Measurements from ENCODE around the gene ASS1. TPM values are rescaled to one million over a fixed set of nuclear protein-coding genes. Genes with fewer than 3 reads are reported as not detected.

ASS1 gene
- total and polyA plus RNA-seq, 2 of the 13 experiments (the other 11 are each of a cell fraction or from before 2014, with no cell fraction given) = 77.6 to 122 TPM

DNA sequence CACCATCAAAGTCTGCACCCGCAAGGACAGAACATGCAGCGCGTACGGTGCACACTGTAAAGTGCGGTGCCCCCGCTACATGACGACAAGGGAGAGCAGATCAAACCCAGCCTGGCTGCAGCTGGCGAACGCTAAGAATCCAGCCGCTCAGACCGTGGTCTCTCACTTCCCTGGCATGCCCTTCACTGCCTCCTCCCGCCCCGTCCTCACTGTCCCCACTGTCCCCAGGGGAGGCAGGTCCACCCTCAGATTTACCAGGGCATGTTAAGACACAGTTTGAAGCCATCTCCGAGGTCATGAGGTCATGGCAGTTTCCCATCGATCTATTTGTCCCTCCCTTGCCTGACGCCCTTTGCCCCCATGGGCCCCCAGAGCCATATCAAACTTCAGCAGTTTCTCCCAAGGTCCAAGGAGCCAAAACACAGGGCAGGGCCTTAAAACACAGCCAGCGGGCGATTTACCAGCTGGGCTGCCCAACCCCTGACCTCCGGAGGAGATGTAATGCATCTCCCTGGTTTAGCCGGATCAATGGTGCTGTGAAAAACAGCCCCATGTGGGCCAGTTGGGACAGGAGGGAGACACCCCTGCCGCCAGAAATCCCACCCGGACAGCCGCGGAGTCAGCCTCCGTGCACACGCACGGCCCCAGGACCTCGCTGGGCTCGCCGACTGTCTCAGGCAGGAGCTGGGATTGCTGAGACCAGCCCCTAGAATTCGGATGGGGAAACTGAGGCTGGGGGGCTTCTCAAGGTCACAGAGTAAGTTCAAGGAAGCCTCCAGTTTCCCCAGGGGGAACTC, 82.3 kb downstream of the ASS1 start:
- ChIA-PET POLR2A (interaction anchor here (0.6 to 7.3 kb wide), 7 partner anchors 9 to 69 kb away, joined by 3 to 86 read pairs (median 5); partner anchors contain the start of gene FUBP3), CTCF (ENCODE audit: low intra/inter-chr PET ratio, low total read pairs) (no interaction called here)
- Histone ChIP-seq H3K27ac (ENCODE audit: extremely low read length, insufficient read depth, low read length) (peak overlapping the region; percentile 64), H3K27me3 (ENCODE audit: control insufficient read depth in 1 of 2, insufficient read depth in 2 of 2, low read length in 2 of 2) (no peaks in the 10 kb centered on the region; a peak in 1 of 5 replicates), H3K79me2 (ENCODE audit: insufficient read depth, low read length) (no peaks in the 10 kb centered on the region), H3K4me1 (ENCODE audit: insufficient read depth, low read length) (peaks cover 85% of the 10 kb centered on the region), H4K20me1 (ENCODE audit: insufficient read depth, low read length) (no peaks in the 10 kb centered on the region), H2AFZ (ENCODE audit: low read length) (no peak overlapping the region), H3K9ac (ENCODE audit: insufficient read depth, low read depth, low read length) (0 out of 2 replicates have a peak overlapping the region, but pooled peaks have one; percentile 3), H3K4me3 (replicated peaks in 1 of 3; ENCODE audit: insufficient read depth in 1 of 3, low read depth in 2 of 3, low read length in 3 of 3) (peak overlapping the region in 2 of 3 experiments; percentile 39 to 58; a peak in 4 of 6 replicates), H3K9me3 (ENCODE audit: low read length) (no peaks in the 10 kb centered on the region), H3K4me2 (ENCODE audit: low read depth, low read length) (peak overlapping the region; percentile 75), H3K36me3 (replicated peaks in 1 of 2; ENCODE audit: control insufficient read depth in 1 of 2, insufficient read depth in 2 of 2, low read length in 2 of 2) (no peaks in the 10 kb centered on the region)
- peak; percentile 86 for FAIRE-seq
- peak; percentile 13 for DNase-seq (ENCODE audit: low spot score)
- 18% methylated on average over 23 of the region's 31 CpGs for WGBS (ENCODE audit: low lambda C conversion rate)
- intact Hi-C loops (cut with micrococcal nuclease; ENCODE audit: unreplicated experiment) = no loop called here
- peak; percentile 84 for ATAC-seq
- BruUV-seq (replicated peaks) = no TSS peak
- in situ Hi-C loops (cut with HindIII; ENCODE audit: extremely low pct_ligation_motif_present, low pct_unique_long_range_greater_than_20kb) = no loop called here
- TF ChIP-seq ZNF550 (CRISPR knock-in tag; IDR thresholded peaks at IDR 0.05; ENCODE audit: borderline replicate concordance) (no peak), SMARCC2 (IDR thresholded peaks at IDR 0.05) (no peak), HDAC2 (CRISPR knock-in tag; IDR thresholded peaks at IDR 0.05) (peak; percentile 92), SPEN (CRISPR knock-in tag; IDR thresholded peaks at IDR 0.05; ENCODE audit: low read depth) (no peak), CEBPB (IDR thresholded peaks at IDR 0.05; ENCODE audit: borderline replicate concordance, low read depth, low read length) (no peak), MED1 (CRISPR knock-in tag; IDR thresholded peaks at IDR 0.05) (peak; percentile 66), STAT5B (CRISPR knock-in tag; IDR thresholded peaks at IDR 0.05) (no peak), NKX3-1 (CRISPR knock-in tag; IDR thresholded peaks at IDR 0.05) (no peak), GATAD1 (CRISPR knock-in tag; IDR thresholded peaks at IDR 0.05) (peak; percentile 54), TRIM24 (CRISPR knock-in tag; IDR thresholded peaks at IDR 0.05) (no peak), ZNF652 (CRISPR knock-in tag; IDR thresholded peaks at IDR 0.05; ENCODE audit: borderline replicate concordance, low read depth) (no peak), SRSF1 (optimal IDR thresholded peaks at IDR 0.05; ENCODE audit: low read depth, low read length) (peak; percentile 55), NR2F1 (CRISPR knock-in tag; IDR thresholded peaks at IDR 0.05) (peak; percentile 89 to 98), ZNF616 (CRISPR knock-in tag; IDR thresholded peaks at IDR 0.05; ENCODE audit: low read depth) (no peak)
- TF ChIP-seq, protein P1, sequence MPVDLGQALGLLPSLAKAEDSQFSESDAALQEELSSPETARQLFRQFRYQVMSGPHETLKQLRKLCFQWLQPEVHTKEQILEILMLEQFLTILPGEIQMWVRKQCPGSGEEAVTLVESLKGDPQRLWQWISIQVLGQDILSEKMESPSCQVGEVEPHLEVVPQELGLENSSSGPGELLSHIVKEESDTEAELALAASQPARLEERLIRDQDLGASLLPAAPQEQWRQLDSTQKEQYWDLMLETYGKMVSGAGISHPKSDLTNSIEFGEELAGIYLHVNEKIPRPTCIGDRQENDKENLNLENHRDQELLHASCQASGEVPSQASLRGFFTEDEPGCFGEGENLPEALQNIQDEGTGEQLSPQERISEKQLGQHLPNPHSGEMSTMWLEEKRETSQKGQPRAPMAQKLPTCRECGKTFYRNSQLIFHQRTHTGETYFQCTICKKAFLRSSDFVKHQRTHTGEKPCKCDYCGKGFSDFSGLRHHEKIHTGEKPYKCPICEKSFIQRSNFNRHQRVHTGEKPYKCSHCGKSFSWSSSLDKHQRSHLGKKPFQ (CRISPR knock-in tag; IDR thresholded peaks at IDR 0.05; ENCODE audit: insufficient replicate concordance) = no peak
- TF ChIP-seq, protein P2, sequence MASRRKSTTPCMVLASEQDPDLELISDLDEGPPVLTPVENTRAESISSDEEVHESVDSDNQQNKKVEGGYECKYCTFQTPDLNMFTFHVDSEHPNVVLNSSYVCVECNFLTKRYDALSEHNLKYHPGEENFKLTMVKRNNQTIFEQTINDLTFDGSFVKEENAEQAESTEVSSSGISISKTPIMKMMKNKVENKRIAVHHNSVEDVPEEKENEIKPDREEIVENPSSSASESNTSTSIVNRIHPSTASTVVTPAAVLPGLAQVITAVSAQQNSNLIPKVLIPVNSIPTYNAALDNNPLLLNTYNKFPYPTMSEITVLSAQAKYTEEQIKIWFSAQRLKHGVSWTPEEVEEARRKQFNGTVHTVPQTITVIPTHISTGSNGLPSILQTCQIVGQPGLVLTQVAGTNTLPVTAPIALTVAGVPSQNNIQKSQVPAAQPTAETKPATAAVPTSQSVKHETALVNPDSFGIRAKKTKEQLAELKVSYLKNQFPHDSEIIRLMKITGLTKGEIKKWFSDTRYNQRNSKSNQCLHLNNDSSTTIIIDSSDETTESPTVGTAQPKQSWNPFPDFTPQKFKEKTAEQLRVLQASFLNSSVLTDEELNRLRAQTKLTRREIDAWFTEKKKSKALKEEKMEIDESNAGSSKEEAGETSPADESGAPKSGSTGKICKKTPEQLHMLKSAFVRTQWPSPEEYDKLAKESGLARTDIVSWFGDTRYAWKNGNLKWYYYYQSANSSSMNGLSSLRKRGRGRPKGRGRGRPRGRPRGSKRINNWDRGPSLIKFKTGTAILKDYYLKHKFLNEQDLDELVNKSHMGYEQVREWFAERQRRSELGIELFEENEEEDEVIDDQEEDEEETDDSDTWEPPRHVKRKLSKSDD (CRISPR knock-in tag; IDR thresholded peaks at IDR 0.05; ENCODE audit: low read depth) = peak; percentile 90

Data from HepG2 (cell line).